CD14-positive monocyte (primary cell): ENCODE measurements around the gene GDF11. TPM values are rescaled to one million over a fixed set of nuclear protein-coding genes. Genes with fewer than 3 reads are reported as not detected.
A peak's percentile ranks its signal among the peaks of the same experiment; 100 is the strongest.

ENCODE experiments used
- DNase-seq, 3 donors: peaks; one replicate each; pipeline ENCODE4 v3.0.0-alpha.2; 2011 to 2022
- H2AFZ ChIP-seq: 2 replicates; pipeline ENCODE4 v1.6.0; 2012; ENCODE audit warnings: mild to moderate bottlenecking, low read depth, low read length, inconsistent platforms; ENCODE audit not compliant: insufficient read depth, poor library complexity, severe bottlenecking
- H3K27ac ChIP-seq, 2 donors: 1 replicate in 1 of 2; 2 replicates in 1 of 2; pipeline ENCODE4 v1.5.1; 2012 to 2013; ENCODE audit warnings: low read length in 2 of 2, control low read depth in 1 of 2, inconsistent platforms in 1 of 2, low read depth in 1 of 2, mild to moderate bottlenecking in 1 of 2
- H3K27me3 ChIP-seq, 2 donors: one replicate each; pipeline versions ENCODE4 v1.6.0 to v1.6.1; 2011 to 2013; ENCODE audit warnings: low read length in 2 of 2; ENCODE audit not compliant: control insufficient read depth in 2 of 2, insufficient read depth in 2 of 2
- H3K36me3 ChIP-seq, 2 donors: replicated peaks in 1 of 2; 1 replicate in 1 of 2; 2 replicates in 1 of 2; pipeline versions ENCODE4 v1.5.1 to v1.6.1; 2012 to 2013; ENCODE audit warnings: low read length in 2 of 2, control low read depth in 1 of 2, inconsistent platforms in 1 of 2, mild to moderate bottlenecking in 1 of 2; ENCODE audit not compliant: insufficient read depth in 2 of 2, control insufficient read depth in 1 of 2
- H3K4me1 ChIP-seq, 2 donors: 1 replicate in 1 of 2; 2 replicates in 1 of 2; pipeline versions ENCODE4 v1.5.1 to v1.6.1; 2012 to 2013; ENCODE audit warnings: low read length in 2 of 2, control low read depth in 1 of 2, inconsistent platforms in 1 of 2, mild to moderate bottlenecking in 1 of 2, moderate library complexity in 1 of 2; ENCODE audit not compliant: insufficient read depth in 2 of 2, control insufficient read depth in 1 of 2
- H3K4me2 ChIP-seq: replicated peaks from 2 replicates; pipeline ENCODE3; 2012; ENCODE audit warnings: low read length, moderate library complexity, mild to moderate bottlenecking; ENCODE audit not compliant: poor library complexity, severe bottlenecking; ENCODE audit errors: extremely low read depth
- H3K4me3 ChIP-seq, 3 experiments: fragments of 200-600 bp in 1 of 3; sonication (generic) in 1 of 3; replicated peaks in 1 of 3; 1 replicate in 2 of 3; 2 replicates in 1 of 3; pipeline ENCODE4 v1.5.1; 2011 to 2013; ENCODE audit warnings: low read length in 3 of 3, mild to moderate bottlenecking in 3 of 3, control low read depth in 2 of 3, low read depth in 2 of 3, inconsistent platforms in 1 of 3, moderate library complexity in 1 of 3
- H3K79me2 ChIP-seq: 2 replicates; pipeline ENCODE4 v1.6.0; 2012; ENCODE audit warnings: mild to moderate bottlenecking, control low read depth, inconsistent platforms, low read length, moderate library complexity; ENCODE audit not compliant: insufficient read depth
- H3K9ac ChIP-seq: 2 replicates; pipeline ENCODE4 v1.6.0; 2017; ENCODE audit warnings: low read length, mild to moderate bottlenecking; ENCODE audit not compliant: insufficient read depth, poor library complexity, severe bottlenecking
- H3K9me3 ChIP-seq, 2 donors: replicated peaks in 1 of 2; 1 replicate in 1 of 2; 2 replicates in 1 of 2; pipeline versions ENCODE4 v1.5.1 to v1.6.1; 2012 to 2013; ENCODE audit warnings: low read length in 2 of 2, control low read depth in 1 of 2; ENCODE audit not compliant: control insufficient read depth in 1 of 2, insufficient read depth in 1 of 2
- H4K20me1 ChIP-seq: 2 replicates; pipeline ENCODE4 v1.6.0; 2012; ENCODE audit warnings: mild to moderate bottlenecking, low read length, control low read depth, moderate library complexity; ENCODE audit not compliant: insufficient read depth
- H3K27ac Mint-ChIP-seq, 7 donors: one replicate each; pipeline ENCODE4 v1.8.0; 2020; ENCODE audit warnings: mild to moderate bottlenecking in 7 of 7, mixed read lengths in 7 of 7, moderate library complexity in 6 of 7, inconsistent platforms in 2 of 7
- H3K27me3 Mint-ChIP-seq, 3 donors: one replicate each; pipeline ENCODE4 v1.8.0; 2021 to 2022; ENCODE audit warnings: low read depth in 3 of 3, mild to moderate bottlenecking in 3 of 3, mixed read lengths in 3 of 3, moderate library complexity in 3 of 3, inconsistent platforms in 1 of 3
- H3K36me3 Mint-ChIP-seq, 2 donors: one replicate each; pipeline ENCODE4 v1.8.0; 2020; ENCODE audit warnings: mixed read lengths in 2 of 2, inconsistent platforms in 1 of 2, mild to moderate bottlenecking in 1 of 2
- H3K4me1 Mint-ChIP-seq: one replicate; pipeline ENCODE4 v1.8.0; 2020; ENCODE audit warnings: mild to moderate bottlenecking, mixed read lengths
- H3K4me3 Mint-ChIP-seq, 2 donors: one replicate each; pipeline ENCODE4 v1.8.0; 2020; ENCODE audit warnings: mild to moderate bottlenecking in 2 of 2, mixed read lengths in 2 of 2, moderate library complexity in 1 of 2
- H3K9me3 Mint-ChIP-seq, 7 donors: one replicate each; pipeline ENCODE4 v1.8.0; 2020 to 2022; ENCODE audit warnings: mixed read lengths in 7 of 7, mild to moderate bottlenecking in 6 of 7, moderate library complexity in 6 of 7, inconsistent platforms in 2 of 7
- WGBS: methylation state at CpG from one replicate; pipeline ENCODE4 v1.1.5; 2013; ENCODE audit warnings: missing lambda C conversion rate; ENCODE audit not compliant: insufficient coverage; 5-methylcytosine and 5-hydroxymethylcytosine counted together
- intact Hi-C, 2 donors: fragments of 100-400 bp; cut with micrococcal nuclease; formaldehyde crosslinking; loops; one replicate each; pipeline versions ENCODE4 v1.15.0 to v1.15.1; 2023
- polyA plus RNA-seq, 3 donors: library from polyadenylated mRNA; depleted of rRNA in 1 of 3; unstranded in 2 of 3; stranded (reverse) in 1 of 3; fragments of 300-500 nt in 2 of 3; fragments of >200 nt in 1 of 3; fragmentation: Illumina TruSeq in 2 of 3; gene quantifications; 1 replicate in 2 of 3; 2 replicates in 1 of 3; pipeline ENCODE4 v1.2.3, GENCODE V29; 2012 to 2021
- TF ChIP-seq, protein P1 (sequence below): fragments of 200-600 bp; IDR thresholded peaks from one replicate; pipeline ENCODE4 v1.8.0; 2022; ENCODE audit warnings: antibody characterized with exemption, mild to moderate bottlenecking

The GDF11 gene
- polyA plus RNA-seq, 3 donors, result 0.08 to 0.09 (median 0.09) TPM

DNA sequence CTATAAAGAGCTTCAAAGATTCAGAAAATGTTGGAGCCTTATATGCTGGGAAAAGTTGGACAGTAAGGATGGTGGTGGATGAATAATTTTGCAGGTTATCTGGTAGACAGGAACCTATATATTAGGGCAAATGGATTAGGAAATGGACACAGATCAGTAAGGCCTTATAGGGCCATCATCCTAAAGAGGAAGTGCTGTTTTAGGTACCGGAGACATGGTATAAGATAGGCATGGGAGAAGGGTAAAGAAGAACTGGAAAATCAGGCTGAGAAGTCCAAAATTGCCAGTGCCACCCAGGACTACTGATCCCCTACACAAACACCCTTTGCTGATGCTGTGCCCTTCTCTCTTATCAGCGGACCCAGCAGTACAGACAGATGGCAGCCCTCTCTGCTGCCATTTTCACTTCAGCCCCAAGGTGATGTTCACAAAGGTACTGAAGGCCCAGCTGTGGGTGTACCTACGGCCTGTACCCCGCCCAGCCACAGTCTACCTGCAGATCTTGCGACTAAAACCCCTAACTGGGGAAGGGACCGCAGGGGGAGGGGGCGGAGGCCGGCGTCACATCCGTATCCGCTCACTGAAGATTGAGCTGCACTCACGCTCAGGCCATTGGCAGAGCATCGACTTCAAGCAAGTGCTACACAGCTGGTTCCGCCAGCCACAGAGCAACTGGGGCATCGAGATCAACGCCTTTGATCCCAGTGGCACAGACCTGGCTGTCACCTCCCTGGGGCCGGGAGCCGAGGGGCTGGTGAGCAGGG is 5.5 kb downstream of the GDF11 start:
- 96% methylated on average over 16 of the region's 18 CpGs for WGBS
- peaks cover 16% of the 10 kb centered on the region for H3K4me1 Mint-ChIP-seq
- peaks cover 23 to 24% of the 10 kb centered on the region in 2 donors for H3K36me3 ChIP-seq
- TF ChIP-seq, protein P1, sequence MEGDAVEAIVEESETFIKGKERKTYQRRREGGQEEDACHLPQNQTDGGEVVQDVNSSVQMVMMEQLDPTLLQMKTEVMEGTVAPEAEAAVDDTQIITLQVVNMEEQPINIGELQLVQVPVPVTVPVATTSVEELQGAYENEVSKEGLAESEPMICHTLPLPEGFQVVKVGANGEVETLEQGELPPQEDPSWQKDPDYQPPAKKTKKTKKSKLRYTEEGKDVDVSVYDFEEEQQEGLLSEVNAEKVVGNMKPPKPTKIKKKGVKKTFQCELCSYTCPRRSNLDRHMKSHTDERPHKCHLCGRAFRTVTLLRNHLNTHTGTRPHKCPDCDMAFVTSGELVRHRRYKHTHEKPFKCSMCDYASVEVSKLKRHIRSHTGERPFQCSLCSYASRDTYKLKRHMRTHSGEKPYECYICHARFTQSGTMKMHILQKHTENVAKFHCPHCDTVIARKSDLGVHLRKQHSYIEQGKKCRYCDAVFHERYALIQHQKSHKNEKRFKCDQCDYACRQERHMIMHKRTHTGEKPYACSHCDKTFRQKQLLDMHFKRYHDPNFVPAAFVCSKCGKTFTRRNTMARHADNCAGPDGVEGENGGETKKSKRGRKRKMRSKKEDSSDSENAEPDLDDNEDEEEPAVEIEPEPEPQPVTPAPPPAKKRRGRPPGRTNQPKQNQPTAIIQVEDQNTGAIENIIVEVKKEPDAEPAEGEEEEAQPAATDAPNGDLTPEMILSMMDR, result no peak
- intact Hi-C loops, result loop anchor here in 1 of 2 donors (10.0 kb wide), 1 partner anchor 276 kb away; the partner anchor contains the start of gene IKZF4
- peaks cover 10 to 12% of the 10 kb centered on the region in 2 donors for H3K4me1 ChIP-seq
- H3K79me2 ChIP-seq, result no peaks in the 10 kb centered on the region
- H2AFZ ChIP-seq, result no peak overlapping the region
- H3K36me3 Mint-ChIP-seq, result peaks cover 23 to 33% of the 10 kb centered on the region in 2 donors
- H3K27ac Mint-ChIP-seq, result no peak overlapping the region
- H4K20me1 ChIP-seq, result no peaks in the 10 kb centered on the region
- H3K9ac ChIP-seq, result no peak overlapping the region
- H3K4me2 ChIP-seq, result no peak overlapping the region
- DNase-seq, result no peak
- no peak overlapping the region for H3K27ac ChIP-seq
- H3K4me3 Mint-ChIP-seq, result no peak overlapping the region
- H3K4me3 ChIP-seq, result no peak overlapping the region
- H3K27me3 ChIP-seq, result peaks cover 12 to 21% of the 10 kb centered on the region in 2 donors
- peaks cover 18 to 30% (median 28%) of the 10 kb centered on the region in 3 donors for H3K27me3 Mint-ChIP-seq
- no peaks in the 10 kb centered on the region for H3K9me3 ChIP-seq
- peaks cover 0 to 9% (median 0%) of the 10 kb centered on the region in 7 donors for H3K9me3 Mint-ChIP-seq

DNA sequence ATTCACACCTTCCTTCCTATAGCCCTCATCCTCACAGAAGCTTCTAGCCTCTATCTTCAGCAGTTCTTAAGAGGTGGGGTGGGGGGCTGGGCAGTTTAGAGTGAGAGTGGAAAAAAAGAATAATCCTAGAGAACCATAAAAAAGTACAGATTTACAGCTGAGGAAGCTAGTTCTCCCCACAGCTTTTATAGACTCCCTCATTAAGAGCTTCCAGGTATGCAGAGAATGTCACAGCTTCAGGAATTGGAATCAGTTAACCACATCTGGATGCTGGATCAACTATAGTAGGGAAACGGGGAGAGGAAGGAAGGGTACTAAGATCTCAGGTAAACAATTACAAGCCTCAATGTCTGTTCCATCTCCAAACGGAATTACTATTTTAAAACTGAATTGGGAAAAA is 12.3 kb downstream of the GDF11 start:
- Histone ChIP-seq H3K36me3 (peaks cover 90 to 91% of the 10 kb centered on the region in 2 donors), H3K4me1 (no peaks in the 10 kb centered on the region), H3K9me3 (no peaks in the 10 kb centered on the region), H3K27ac (no peak overlapping the region), H3K79me2 (no peaks in the 10 kb centered on the region), H2AFZ (no peak overlapping the region), H3K4me3 (no peak overlapping the region), H3K9ac (no peak overlapping the region), H3K27me3 (no peaks in the 10 kb centered on the region), H3K4me2 (no peak overlapping the region), H4K20me1 (no peaks in the 10 kb centered on the region)
- peaks cover 81 to 88% of the 10 kb centered on the region in 2 donors for H3K36me3 Mint-ChIP-seq
- H3K4me3 Mint-ChIP-seq, result no peak overlapping the region
- no CpG with 5 or more reads among the region's 2 CpGs for WGBS
- peak overlapping the region in 1 of 7 donors; percentile 42 for H3K27ac Mint-ChIP-seq
- peaks cover 0 to 2% (median 0%) of the 10 kb centered on the region in 3 donors for H3K27me3 Mint-ChIP-seq
- H3K9me3 Mint-ChIP-seq, result no peaks in the 10 kb centered on the region
- TF ChIP-seq, protein P1, result no peak
- intact Hi-C loops, result no loop called here
- DNase-seq, result no peak
- H3K4me1 Mint-ChIP-seq, result no peaks in the 10 kb centered on the region
